K562 (cell line): ENCODE results near the gene HERPUD2. TPM values are rescaled to one million over a fixed set of nuclear protein-coding genes. Genes with fewer than 3 reads are reported as not detected.
A peak's percentile ranks its signal among the peaks of the same experiment; 100 is the strongest.

ENCODE experiments used
- BRD4 ChIP-seq: fragments of 200-600 bp; sonication (generic); IDR thresholded peaks from 2 replicates; pipeline ENCODE4 v1.6.1; 2017; ENCODE audit warnings: inconsistent platforms
- MGA ChIP-seq: fragments of 450-650 bp; IDR thresholded peaks from 2 replicates; pipeline ENCODE4 v1.6.1; 2016; ENCODE audit warnings: mild to moderate bottlenecking, moderate library complexity
- ZFX ChIP-seq: sonication (generic); formaldehyde crosslinking; IDR thresholded peaks from 2 replicates; pipeline ENCODE4 v1.8.0; 2022; ENCODE audit warnings: mild to moderate bottlenecking, missing genetic modification reagents, moderate library complexity
- ZNF431 ChIP-seq: sonication (generic); formaldehyde crosslinking; IDR thresholded peaks from 2 replicates; pipeline ENCODE4 v1.8.0; 2022; ENCODE audit warnings: mild to moderate bottlenecking, missing genetic modification reagents
- polyA plus RNA-seq, 8 experiments: library from polyadenylated mRNA; depleted of rRNA in 4 of 8; stranded (reverse) in 5 of 8; unstranded in 3 of 8; fragments of >200 nt; fragmentation: Nextera tagmentation in 2 of 8; fragmentation: Illumina TruSeq in 1 of 8; extraction: Ambion mirVana in 2 of 8; extraction: Trizol in 1 of 8; gene quantifications; 2 replicates each; pipeline versions ENCODE4 v1.2.1 to v1.2.3, GENCODE V29; 2011 to 2014; ENCODE audit warnings: inconsistent platforms in 1 of 8, missing spikeins in 1 of 8
- total RNA-seq, 7 experiments: library from RNA; depleted of rRNA in 6 of 7; stranded (reverse); fragments of >200 nt in 6 of 7; fragmentation: Illumina TruSeq in 2 of 7; extraction: Trizol in 2 of 7; gene quantifications; 2 replicates each; pipeline versions ENCODE4 v1.2.1 to v1.2.3, GENCODE V29; 2011 to 2021; ENCODE audit warnings: low replicate concordance in 1 of 7
- TF ChIP-seq, protein P1 (sequence below): fragments of 450-650 bp; formaldehyde crosslinking; IDR thresholded peaks from 2 replicates; pipeline ENCODE4 v1.4.0; 2020; ENCODE audit warnings: mild to moderate bottlenecking, moderate library complexity
- TF ChIP-seq, protein P2 (sequence below): fragments of 450-650 bp; formaldehyde crosslinking; IDR thresholded peaks from 2 replicates; pipeline ENCODE4 v1.4.0; 2020; ENCODE audit warnings: mild to moderate bottlenecking, moderate library complexity
- TF ChIP-seq, protein P3 (sequence below): sonication (generic); formaldehyde crosslinking; IDR thresholded peaks from 2 replicates; pipeline ENCODE4 v1.8.0; 2022; ENCODE audit warnings: mild to moderate bottlenecking, missing genetic modification reagents

The HERPUD2 gene
- total and polyA plus RNA-seq, 9 of the 15 experiments (the other 6 are each of a cell fraction or from before 2014, with no cell fraction given) = 4.1 to 28.5 (median 12.3) TPM

GRCh38 chr7:35694784-35695472, at the start of gene HERPUD2 (continued):
- TF ChIP-seq, protein P1, sequence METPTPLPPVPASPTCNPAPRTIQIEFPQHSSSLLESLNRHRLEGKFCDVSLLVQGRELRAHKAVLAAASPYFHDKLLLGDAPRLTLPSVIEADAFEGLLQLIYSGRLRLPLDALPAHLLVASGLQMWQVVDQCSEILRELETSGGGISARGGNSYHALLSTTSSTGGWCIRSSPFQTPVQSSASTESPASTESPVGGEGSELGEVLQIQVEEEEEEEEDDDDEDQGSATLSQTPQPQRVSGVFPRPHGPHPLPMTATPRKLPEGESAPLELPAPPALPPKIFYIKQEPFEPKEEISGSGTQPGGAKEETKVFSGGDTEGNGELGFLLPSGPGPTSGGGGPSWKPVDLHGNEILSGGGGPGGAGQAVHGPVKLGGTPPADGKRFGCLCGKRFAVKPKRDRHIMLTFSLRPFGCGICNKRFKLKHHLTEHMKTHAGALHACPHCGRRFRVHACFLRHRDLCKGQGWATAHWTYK = peak; percentile 83; the same call in 1 of the 2 replicates
- TF ChIP-seq, protein P2, sequence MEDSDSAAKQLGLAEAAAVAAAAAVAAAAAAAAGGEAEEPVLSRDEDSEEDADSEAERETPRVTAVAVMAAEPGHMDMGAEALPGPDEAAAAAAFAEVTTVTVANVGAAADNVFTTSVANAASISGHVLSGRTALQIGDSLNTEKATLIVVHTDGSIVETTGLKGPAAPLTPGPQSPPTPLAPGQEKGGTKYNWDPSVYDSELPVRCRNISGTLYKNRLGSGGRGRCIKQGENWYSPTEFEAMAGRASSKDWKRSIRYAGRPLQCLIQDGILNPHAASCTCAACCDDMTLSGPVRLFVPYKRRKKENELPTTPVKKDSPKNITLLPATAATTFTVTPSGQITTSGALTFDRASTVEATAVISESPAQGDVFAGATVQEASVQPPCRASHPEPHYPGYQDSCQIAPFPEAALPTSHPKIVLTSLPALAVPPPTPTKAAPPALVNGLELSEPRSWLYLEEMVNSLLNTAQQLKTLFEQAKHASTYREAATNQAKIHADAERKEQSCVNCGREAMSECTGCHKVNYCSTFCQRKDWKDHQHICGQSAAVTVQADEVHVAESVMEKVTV = no peak
- TF ChIP-seq, protein P3, sequence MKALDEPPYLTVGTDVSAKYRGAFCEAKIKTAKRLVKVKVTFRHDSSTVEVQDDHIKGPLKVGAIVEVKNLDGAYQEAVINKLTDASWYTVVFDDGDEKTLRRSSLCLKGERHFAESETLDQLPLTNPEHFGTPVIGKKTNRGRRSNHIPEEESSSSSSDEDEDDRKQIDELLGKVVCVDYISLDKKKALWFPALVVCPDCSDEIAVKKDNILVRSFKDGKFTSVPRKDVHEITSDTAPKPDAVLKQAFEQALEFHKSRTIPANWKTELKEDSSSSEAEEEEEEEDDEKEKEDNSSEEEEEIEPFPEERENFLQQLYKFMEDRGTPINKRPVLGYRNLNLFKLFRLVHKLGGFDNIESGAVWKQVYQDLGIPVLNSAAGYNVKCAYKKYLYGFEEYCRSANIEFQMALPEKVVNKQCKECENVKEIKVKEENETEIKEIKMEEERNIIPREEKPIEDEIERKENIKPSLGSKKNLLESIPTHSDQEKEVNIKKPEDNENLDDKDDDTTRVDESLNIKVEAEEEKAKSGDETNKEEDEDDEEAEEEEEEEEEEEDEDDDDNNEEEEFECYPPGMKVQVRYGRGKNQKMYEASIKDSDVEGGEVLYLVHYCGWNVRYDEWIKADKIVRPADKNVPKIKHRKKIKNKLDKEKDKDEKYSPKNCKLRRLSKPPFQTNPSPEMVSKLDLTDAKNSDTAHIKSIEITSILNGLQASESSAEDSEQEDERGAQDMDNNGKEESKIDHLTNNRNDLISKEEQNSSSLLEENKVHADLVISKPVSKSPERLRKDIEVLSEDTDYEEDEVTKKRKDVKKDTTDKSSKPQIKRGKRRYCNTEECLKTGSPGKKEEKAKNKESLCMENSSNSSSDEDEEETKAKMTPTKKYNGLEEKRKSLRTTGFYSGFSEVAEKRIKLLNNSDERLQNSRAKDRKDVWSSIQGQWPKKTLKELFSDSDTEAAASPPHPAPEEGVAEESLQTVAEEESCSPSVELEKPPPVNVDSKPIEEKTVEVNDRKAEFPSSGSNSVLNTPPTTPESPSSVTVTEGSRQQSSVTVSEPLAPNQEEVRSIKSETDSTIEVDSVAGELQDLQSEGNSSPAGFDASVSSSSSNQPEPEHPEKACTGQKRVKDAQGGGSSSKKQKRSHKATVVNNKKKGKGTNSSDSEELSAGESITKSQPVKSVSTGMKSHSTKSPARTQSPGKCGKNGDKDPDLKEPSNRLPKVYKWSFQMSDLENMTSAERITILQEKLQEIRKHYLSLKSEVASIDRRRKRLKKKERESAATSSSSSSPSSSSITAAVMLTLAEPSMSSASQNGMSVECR (CRISPR knock-in tag) = peak; percentile 80
- peak; percentile 65 for TF ChIP-seq MGA
- peak; percentile 98 for TF ChIP-seq ZFX (CRISPR knock-in tag)
- TF ChIP-seq ZNF431 (CRISPR knock-in tag) = no peak
- TF ChIP-seq BRD4 = no peak; the same call in 1 of the 2 replicates
